ENCODE results near the gene HLA-G. TPM values are rescaled to one million over a fixed set of nuclear protein-coding genes. Genes with fewer than 3 reads are reported as not detected.

The HLA-G gene
- polyA plus RNA-seq, 1 donor (not counting 4 experiments of a cell fraction or from before 2014, with no cell fraction given), result 0.84 TPM

- Histone ChIP-seq H3K4me2 (ENCODE audit: control insufficient read depth, extremely low read depth, insufficient read depth, low read depth, low read length) (no peak overlapping the region), H3K4me3 (ENCODE audit: control insufficient read depth in 2 of 3, extremely low read depth in 1 of 3, insufficient read depth in 2 of 3, low read depth in 1 of 3, low read length in 3 of 3) (no peak overlapping the region), H3K79me2 (ENCODE audit: control insufficient read depth, insufficient read depth, low read length) (no peaks in the 10 kb centered on the region), H3K9me1 (ENCODE audit: control insufficient read depth, extremely low read depth, insufficient read depth, low read length) (no peaks in the 10 kb centered on the region), H3K27ac (ENCODE audit: control insufficient read depth, insufficient read depth, low read length) (no peak overlapping the region), H3K27me3 (ENCODE audit: control insufficient read depth, extremely low read depth, insufficient read depth, low read length) (no peaks in the 10 kb centered on the region), H3K9me3 (ENCODE audit: control insufficient read depth, low read depth, low read length) (no peaks in the 10 kb centered on the region), H4K20me1 (ENCODE audit: control insufficient read depth, extremely low read depth, insufficient read depth, low read length) (no peaks in the 10 kb centered on the region), H3K9ac (ENCODE audit: control insufficient read depth, extremely low read depth, insufficient read depth, low read length) (no peak overlapping the region), H3K36me3 (ENCODE audit: control insufficient read depth in 2 of 2, extremely low read depth in 1 of 2, insufficient read depth in 2 of 2, low read length in 2 of 2) (no peaks in the 10 kb centered on the region), H2AFZ (ENCODE audit: control insufficient read depth, low read length) (no peak overlapping the region), H3K4me1 (ENCODE audit: control insufficient read depth, extremely low read depth, insufficient read depth, low read length) (peaks cover 4% of the 10 kb centered on the region)
- DNase-seq (ENCODE audit: low read depth, low spot score), result no peak
- dilution Hi-C loops (cut with MboI; ENCODE audit: extremely low pct_ligation_motif_present, low sequenced_read_pairs), result no loop called here
- no peak for TF ChIP-seq EZH2 (IDR thresholded peaks at IDR 0.05; ENCODE audit: low read length)
- no peak for TF ChIP-seq CTCF (optimal IDR thresholded peaks at IDR 0.05 in 1 of 3, IDR thresholded peaks at IDR 0.05 in 1 of 3, conservative IDR thresholded peaks at IDR 0.05 in 1 of 3; ENCODE audit: extremely low read depth in 1 of 3, insufficient read depth in 2 of 3, low read length in 3 of 3)
- no peak for FAIRE-seq
These were observed 16.2 kb upstream of the HLA-G start for GRCh38 chr6:29811377-29811776.

- Histone ChIP-seq H3K27ac (ENCODE audit: control insufficient read depth, insufficient read depth, low read length) (no peak overlapping the region), H3K4me3 (ENCODE audit: control insufficient read depth in 2 of 3, extremely low read depth in 1 of 3, insufficient read depth in 2 of 3, low read depth in 1 of 3, low read length in 3 of 3) (no peak overlapping the region), H3K4me1 (ENCODE audit: control insufficient read depth, extremely low read depth, insufficient read depth, low read length) (peaks cover 4% of the 10 kb centered on the region), H3K4me2 (ENCODE audit: control insufficient read depth, extremely low read depth, insufficient read depth, low read depth, low read length) (no peak overlapping the region), H3K36me3 (ENCODE audit: control insufficient read depth in 2 of 2, extremely low read depth in 1 of 2, insufficient read depth in 2 of 2, low read length in 2 of 2) (no peaks in the 10 kb centered on the region), H3K79me2 (ENCODE audit: control insufficient read depth, insufficient read depth, low read length) (no peaks in the 10 kb centered on the region), H3K27me3 (ENCODE audit: control insufficient read depth, extremely low read depth, insufficient read depth, low read length) (no peaks in the 10 kb centered on the region), H4K20me1 (ENCODE audit: control insufficient read depth, extremely low read depth, insufficient read depth, low read length) (no peaks in the 10 kb centered on the region), H3K9ac (ENCODE audit: control insufficient read depth, extremely low read depth, insufficient read depth, low read length) (no peak overlapping the region), H3K9me1 (ENCODE audit: control insufficient read depth, extremely low read depth, insufficient read depth, low read length) (no peaks in the 10 kb centered on the region), H2AFZ (ENCODE audit: control insufficient read depth, low read length) (no peak overlapping the region), H3K9me3 (ENCODE audit: control insufficient read depth, low read depth, low read length) (no peaks in the 10 kb centered on the region)
- FAIRE-seq (no peak), DNase-seq (ENCODE audit: low read depth, low spot score) (no peak)
- dilution Hi-C loops (cut with MboI; ENCODE audit: extremely low pct_ligation_motif_present, low sequenced_read_pairs), result no loop called here
- TF ChIP-seq EZH2 (IDR thresholded peaks at IDR 0.05; ENCODE audit: low read length) (no peak), CTCF (optimal IDR thresholded peaks at IDR 0.05 in 1 of 3, IDR thresholded peaks at IDR 0.05 in 1 of 3, conservative IDR thresholded peaks at IDR 0.05 in 1 of 3; ENCODE audit: extremely low read depth in 1 of 3, insufficient read depth in 2 of 3, low read length in 3 of 3) (no peak)
These were observed 14.6 kb upstream of the HLA-G start for GRCh38 chr6:29813066-29813465.
